Endothelial cell of umbilical vein (primary cell): ENCODE results near the gene RHCE.
"Not testable (repeated sequence)": the region's sequence is repeated elsewhere in the genome, so short reads cannot be mapped to it uniquely, and the experiment has no call there.

Experiments used
- CTCF ChIP-seq, 2 donors: IDR thresholded peaks; 1 replicate in 1 of 2; 2 replicates in 1 of 2; pipeline ENCODE4 v1.5.1; 2011; ENCODE audit warnings: low read length in 2 of 2, mild to moderate bottlenecking in 2 of 2, moderate library complexity in 2 of 2, control low read depth in 1 of 2, inconsistent platforms in 1 of 2, low read depth in 1 of 2; ENCODE audit not compliant: insufficient read depth in 1 of 2; ENCODE audit errors: extremely low read depth in 1 of 2
- POLR2A ChIP-seq: IDR thresholded peaks from 2 replicates; pipeline ENCODE4 v1.6.1; 2012; ENCODE audit warnings: low read depth, mild to moderate bottlenecking, control low read depth, low read length
- POLR2AphosphoS5 ChIP-seq: IDR thresholded peaks from 2 replicates; pipeline ENCODE4 v1.6.1; 2012; ENCODE audit warnings: low read depth, mild to moderate bottlenecking, control low read depth, low read length, moderate library complexity; ENCODE audit not compliant: insufficient read depth

DNA sequence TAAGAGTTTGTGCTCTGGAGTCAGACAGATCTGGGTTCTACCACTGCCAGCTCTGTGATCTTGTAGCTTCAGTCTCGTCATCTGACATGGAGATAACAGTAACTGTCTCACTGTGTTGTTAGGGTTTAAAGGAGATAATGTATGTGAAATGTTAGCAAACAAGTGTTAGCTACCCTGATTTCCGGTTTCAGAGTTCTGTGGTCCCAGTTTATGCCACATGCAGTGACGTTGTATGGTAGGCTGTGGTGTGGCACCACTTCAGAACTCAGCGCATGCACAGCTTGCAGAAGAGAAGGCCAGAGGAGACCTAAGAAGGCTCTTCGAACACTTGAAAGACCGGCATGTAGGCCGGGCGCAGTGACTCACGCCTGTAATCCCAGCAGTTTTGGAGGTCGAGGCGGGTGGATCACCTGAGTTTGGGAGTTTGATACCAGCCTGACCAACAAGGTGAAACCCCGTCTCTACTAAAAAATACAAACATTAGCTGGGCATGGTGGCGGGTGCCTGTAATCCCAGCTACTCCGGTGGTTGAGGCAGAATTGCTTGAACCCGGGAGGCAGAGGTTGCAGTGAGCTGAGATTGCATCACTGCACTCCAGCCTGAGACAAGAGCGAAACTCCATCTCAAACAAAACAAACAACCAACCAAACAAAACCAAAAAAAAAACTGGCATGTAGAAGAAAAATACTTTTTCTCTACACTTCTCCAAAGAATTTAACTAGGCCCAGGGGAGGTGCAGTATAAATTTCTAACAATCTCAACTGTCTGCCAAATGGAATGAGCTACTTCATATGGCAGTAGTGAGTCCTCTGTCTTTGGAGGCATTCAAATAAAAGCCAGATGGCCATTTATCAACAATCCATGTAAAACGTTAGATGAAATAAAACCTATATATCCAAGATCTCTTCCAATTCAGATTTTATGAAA is 92.5 kb downstream of the RHCE start:
- TF ChIP-seq POLR2A; CTCF (IDR thresholded peaks at IDR 0.05; ENCODE audit: extremely low read depth in 1 of 2, insufficient read depth in 1 of 2, low read depth in 1 of 2, low read length in 2 of 2); POLR2AphosphoS5: not testable (repeated sequence)
